ENCODE data around the gene ZBTB7C. TPM values are rescaled to one million over a fixed set of nuclear protein-coding genes. Genes with fewer than 3 reads are reported as not detected.

The ZBTB7C gene
- total and polyA plus RNA-seq, 2 of the 4 experiments (the other 2 are of a cell fraction): not detected

- no peak overlapping the region for H2BK20ac ChIP-seq (ENCODE audit: low read depth, low read length)
- H3K27ac ChIP-seq (ENCODE audit: insufficient read depth, low read length): no peak overlapping the region
- POLR2A ChIA-PET (ENCODE audit: unreplicated experiment): no interaction called here
- no peak overlapping the region for H2AK5ac ChIP-seq (ENCODE audit: low read depth, low read length)
- no peak overlapping the region for H3K23ac ChIP-seq (ENCODE audit: low read depth, low read length)
- H2AFZ ChIP-seq (replicated peaks; ENCODE audit: low read length, poor library complexity): no peak overlapping the region
- H4K8ac ChIP-seq (ENCODE audit: low read depth in 2 of 2, low read length in 2 of 2): no peak overlapping the region
- H2AK9ac ChIP-seq (replicated peaks; ENCODE audit: low read depth, low read length, poor library complexity): no peak overlapping the region
- H3K9ac ChIP-seq (ENCODE audit: low read depth, low read length): no peak overlapping the region
- H3K27me3 ChIP-seq (ENCODE audit: control insufficient read depth, insufficient read depth, low read length): peaks cover 29% of the 10 kb centered on the region
- H3K14ac ChIP-seq (replicated peaks; ENCODE audit: low read depth, low read length): no peak overlapping the region
- ATAC-seq (ENCODE audit: low read depth) (no peak), DNase-seq (no peak)
- CTCF ChIA-PET: no interaction called here
- no peaks in the 10 kb centered on the region for H3K4me1 ChIP-seq (ENCODE audit: control insufficient read depth, insufficient read depth, low read length)
- dilution Hi-C loops (cut with HindIII; ENCODE audit: low sequenced_read_pairs, unreplicated experiment): no loop called here
- no peak overlapping the region for H4K5ac ChIP-seq (ENCODE audit: low read depth, low read length)
- H2BK5ac ChIP-seq (ENCODE audit: low read depth, low read length, poor library complexity, severe bottlenecking): no peak overlapping the region
- in situ Hi-C loops (cut with MboI; ENCODE audit: low sequenced_read_pairs): no loop called here
- no CpG with 5 or more reads among the region's 2 CpGs for WGBS, 2 experiments (ENCODE audit: extremely low coverage in 2 of 2, insufficient read length in 1 of 2)
- BruUV-seq (replicated peaks): no TSS peak
- H3K36me3 ChIP-seq (ENCODE audit: control insufficient read depth, insufficient read depth, low read length): no peaks in the 10 kb centered on the region
- no peak overlapping the region for H2BK120ac ChIP-seq (ENCODE audit: low read depth, low read length)
- no peaks in the 10 kb centered on the region for H3K9me1 ChIP-seq (ENCODE audit: insufficient read depth, low read length)
- no peak overlapping the region for H3K56ac ChIP-seq (ENCODE audit: extremely low read depth, insufficient read depth, low read length)
- H4K20me1 ChIP-seq (ENCODE audit: insufficient read depth, low read length): no peaks in the 10 kb centered on the region
- H3K18ac ChIP-seq (ENCODE audit: low read depth, low read length): no peak overlapping the region
- H3K4ac ChIP-seq (ENCODE audit: low read depth, low read length): no peak overlapping the region
- H3K4me3 ChIP-seq (ENCODE audit: insufficient read depth, low read depth, low read length): no peak overlapping the region
- H3K9me3 ChIP-seq (ENCODE audit: control insufficient read depth, insufficient read depth, low read length): no peaks in the 10 kb centered on the region
- H4K91ac ChIP-seq (ENCODE audit: insufficient read depth, low read depth, low read length): no peak overlapping the region
- H2BK15ac ChIP-seq (ENCODE audit: low read depth, low read length): no peak overlapping the region
- no peaks in the 10 kb centered on the region for H3K79me1 ChIP-seq (ENCODE audit: low read depth in 1 of 2, low read length in 2 of 2)
- TF ChIP-seq RAD21 (IDR thresholded peaks at IDR 0.05; ENCODE audit: low read length) (no peak), POLR2A (IDR thresholded peaks at IDR 0.05; ENCODE audit: low read depth, low read length) (no peak), NFE2L2 (IDR thresholded peaks at IDR 0.05; ENCODE audit: low read depth, low read length) (no peak), RCOR1 (IDR thresholded peaks at IDR 0.05; ENCODE audit: insufficient replicate concordance, low read length) (no peak), CEBPB (IDR thresholded peaks at IDR 0.05; ENCODE audit: low read depth, low read length) (no peak), SMC3 (IDR thresholded peaks at IDR 0.05; ENCODE audit: low read depth, low read length) (no peak), MAFK (IDR thresholded peaks at IDR 0.05; ENCODE audit: low read depth, low read length) (no peak), RFX5 (IDR thresholded peaks at IDR 0.05; ENCODE audit: low read depth, low read length) (no peak)
- no peak overlapping the region for H3K4me2 ChIP-seq (ENCODE audit: low read depth, low read length)
- intact Hi-C loops (cut with micrococcal nuclease): no loop called here
These were observed 240.3 kb downstream of the ZBTB7C start for GRCh38 chr18:48168861-48169260.
